OCI-LY7 (cell line): ENCODE results near the gene ARL4D. TPM values are rescaled to one million over a fixed set of nuclear protein-coding genes. Genes with fewer than 3 reads are reported as not detected.

ENCODE experiments used
- BruUV-seq: library from RNA; stranded (reverse); fragments of 400-500 nt; replicated peaks from 2 replicates; lab custom pipeline; 2021; lab: Mats Ljungman, UMichigan
- CTCF ChIA-PET: fragments of 300-600 bp; sonication (Branson Sonifier 250); formaldehyde crosslinking; loops from one replicate; lab custom pipeline; 2022; ENCODE audit warnings: antibody characterized with exemption; ENCODE audit not compliant: unreplicated experiment; lab: Charles Lee
- POLR2A ChIA-PET: fragments of 300-600 bp; sonication (Branson Sonifier 250); formaldehyde crosslinking; loops from one replicate; lab custom pipeline; 2022; ENCODE audit warnings: antibody characterized with exemption; lab: Charles Lee
- DNase-seq: peaks from one replicate; pipeline ENCODE4 v3.0.0-alpha.2; 2015; ENCODE audit warnings: low spot score
- H2AFZ ChIP-seq: fragments of 200-600 bp; sonication (generic), shearing (Covaris generic); 2 replicates; pipeline ENCODE4 v1.6.1; 2014; ENCODE audit warnings: mild to moderate bottlenecking, antibody characterized with exemption, low read length, moderate library complexity
- H3K27ac ChIP-seq: fragments of 200-600 bp; sonication (generic); 2 replicates; pipeline ENCODE4 v1.5.1; 2014; ENCODE audit warnings: mixed run types, low read depth, mild to moderate bottlenecking, moderate library complexity, low read length, inconsistent platforms; ENCODE audit not compliant: poor library complexity, severe bottlenecking
- H3K36me3 ChIP-seq: fragments of 200-600 bp; sonication (generic); 2 replicates; pipeline ENCODE4 v1.6.1; 2014; ENCODE audit warnings: mild to moderate bottlenecking, antibody characterized with exemption, low read length, moderate library complexity, mixed read lengths; ENCODE audit not compliant: insufficient read depth
- H3K4me1 ChIP-seq: fragments of 200-600 bp; sonication (generic); 2 replicates; pipeline ENCODE4 v1.5.1; 2014; ENCODE audit warnings: mild to moderate bottlenecking, low read length; ENCODE audit not compliant: insufficient read depth, poor library complexity, severe bottlenecking
- H3K4me2 ChIP-seq: fragments of 200-600 bp; sonication (generic); 2 replicates; pipeline ENCODE4 v1.6.1; 2014; ENCODE audit warnings: mild to moderate bottlenecking, low read length
- H3K4me3 ChIP-seq: fragments of 200-600 bp; sonication (generic); 2 replicates; pipeline ENCODE4 v1.5.1; 2014; ENCODE audit warnings: mild to moderate bottlenecking, low read depth, low read length; ENCODE audit not compliant: poor library complexity, severe bottlenecking
- H3K79me2 ChIP-seq: fragments of 200-600 bp; sonication (generic); 2 replicates; pipeline ENCODE4 v1.6.1; 2016; ENCODE audit warnings: low read depth, mild to moderate bottlenecking, low read length, moderate library complexity, mixed read lengths; ENCODE audit not compliant: insufficient read depth
- H3K9me2 ChIP-seq: fragments of 200-600 bp; sonication (generic); 2 replicates; pipeline ENCODE4 v1.6.1; 2016; ENCODE audit warnings: mild to moderate bottlenecking, low read length, mixed read lengths; ENCODE audit not compliant: insufficient read depth
- H3K9me3 ChIP-seq: fragments of 200-600 bp; sonication (generic); 2 replicates; pipeline ENCODE4 v1.6.1; 2014; ENCODE audit warnings: mild to moderate bottlenecking, mixed run types, low read length, mixed read lengths
- H4K20me1 ChIP-seq: fragments of 200-600 bp; sonication (generic); 2 replicates; pipeline ENCODE4 v1.6.1; 2014; ENCODE audit warnings: mild to moderate bottlenecking, antibody characterized with exemption, low read length, moderate library complexity, mixed read lengths; ENCODE audit not compliant: insufficient read depth
- EZH2phosphoT487 ChIP-seq: fragments of 200-600 bp; sonication (generic); IDR thresholded peaks from 2 replicates; pipeline ENCODE4 v1.6.1; 2018; ENCODE audit warnings: low read depth, borderline replicate concordance, mild to moderate bottlenecking, mixed run types, antibody characterized with exemption, low read length, moderate library complexity, mixed read lengths
- intact Hi-C: fragments of 100-400 bp; cut with micrococcal nuclease; formaldehyde crosslinking; loops from one replicate; pipeline ENCODE4 v1.10.0; 2022; ENCODE audit not compliant: unreplicated experiment
- total RNA-seq, 2 experiments: library from RNA; depleted of rRNA in 1 of 2; stranded (reverse); fragments of >200 nt in 1 of 2; shearing (Covaris generic) in 1 of 2; gene quantifications; 2 replicates each; pipeline ENCODE4 v1.2.3, GENCODE V29; 2014 to 2022
- TF ChIP-seq, protein P1 (sequence below): fragments of 200-600 bp; sonication (generic); conservative IDR thresholded peaks from 2 replicates; pipeline ENCODE4 v1.5.1; 2014; ENCODE audit warnings: mild to moderate bottlenecking, antibody characterized with exemption, low read length, moderate library complexity, mixed read lengths

ARL4D gene
- total RNA-seq, 2 experiments from 2014 or later: 0.72 to 1.4 TPM

- H3K4me2 ChIP-seq: peak overlapping the region; percentile 79
- ChIA-PET CTCF (no interaction called here), POLR2A (interaction anchor here (0.5 to 2.3 kb wide), 11 partner anchors 10 to 559 kb away, joined by 3 to 18 read pairs (median 3); partner anchors contain the start of genes ARL4D and DHX8)
- no peaks in the 10 kb centered on the region for H3K36me3 ChIP-seq
- no peak overlapping the region for H2AFZ ChIP-seq
- H3K9me3 ChIP-seq: no peaks in the 10 kb centered on the region
- H3K9me2 ChIP-seq: no peaks in the 10 kb centered on the region
- peaks cover 10% of the 10 kb centered on the region; the same call in 1 of the 2 replicates for H3K79me2 ChIP-seq
- peaks cover 26% of the 10 kb centered on the region for H3K4me1 ChIP-seq
- peak overlapping the region; percentile 54 for H3K27ac ChIP-seq
- intact Hi-C loops: loop anchor here (5.0 kb wide), 1 partner anchor 35 kb away; no protein-coding TSS in a partner anchor
- no peak for TF ChIP-seq EZH2phosphoT487
- TF ChIP-seq, protein P1, sequence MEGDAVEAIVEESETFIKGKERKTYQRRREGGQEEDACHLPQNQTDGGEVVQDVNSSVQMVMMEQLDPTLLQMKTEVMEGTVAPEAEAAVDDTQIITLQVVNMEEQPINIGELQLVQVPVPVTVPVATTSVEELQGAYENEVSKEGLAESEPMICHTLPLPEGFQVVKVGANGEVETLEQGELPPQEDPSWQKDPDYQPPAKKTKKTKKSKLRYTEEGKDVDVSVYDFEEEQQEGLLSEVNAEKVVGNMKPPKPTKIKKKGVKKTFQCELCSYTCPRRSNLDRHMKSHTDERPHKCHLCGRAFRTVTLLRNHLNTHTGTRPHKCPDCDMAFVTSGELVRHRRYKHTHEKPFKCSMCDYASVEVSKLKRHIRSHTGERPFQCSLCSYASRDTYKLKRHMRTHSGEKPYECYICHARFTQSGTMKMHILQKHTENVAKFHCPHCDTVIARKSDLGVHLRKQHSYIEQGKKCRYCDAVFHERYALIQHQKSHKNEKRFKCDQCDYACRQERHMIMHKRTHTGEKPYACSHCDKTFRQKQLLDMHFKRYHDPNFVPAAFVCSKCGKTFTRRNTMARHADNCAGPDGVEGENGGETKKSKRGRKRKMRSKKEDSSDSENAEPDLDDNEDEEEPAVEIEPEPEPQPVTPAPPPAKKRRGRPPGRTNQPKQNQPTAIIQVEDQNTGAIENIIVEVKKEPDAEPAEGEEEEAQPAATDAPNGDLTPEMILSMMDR: no peak
- no peak for DNase-seq
- no peaks in the 10 kb centered on the region for H4K20me1 ChIP-seq
- BruUV-seq: no TSS peak
- peak overlapping the region; percentile 64 for H3K4me3 ChIP-seq
Observed at GRCh38 chr17:43366891-43367736, 31.7 kb upstream of the ARL4D start.

GRCh38 chr17:43367737-43368242, 31.0 kb upstream of the ARL4D start:
- Histone ChIP-seq H4K20me1 (no peaks in the 10 kb centered on the region), H3K27ac (peak overlapping the region; percentile 54), H3K4me1 (peaks cover 30% of the 10 kb centered on the region), H3K9me2 (no peaks in the 10 kb centered on the region), H3K79me2 (peaks cover 10% of the 10 kb centered on the region; the same call in 1 of the 2 replicates), H3K9me3 (no peaks in the 10 kb centered on the region), H3K4me2 (peak overlapping the region; percentile 79), H2AFZ (peak overlapping the region; percentile 55; the same call in 1 of the 2 replicates), H3K36me3 (no peaks in the 10 kb centered on the region), H3K4me3 (peak overlapping the region; percentile 64)
- peak; percentile 89 for DNase-seq
- POLR2A ChIA-PET: interaction anchor here (0.5 to 2.3 kb wide), 17 partner anchors 11 to 558 kb away, joined by 3 to 18 read pairs (median 3); partner anchors contain the start of genes ARL4D and DHX8
- CTCF ChIA-PET: interaction anchor here (0.6 kb wide), 1 partner anchor 1645 kb away, joined by 10 read pairs; no protein-coding TSS in a partner anchor
- intact Hi-C loops: loop anchor here (5.0 kb wide), 1 partner anchor 35 kb away; no protein-coding TSS in a partner anchor
- TSS peak; percentile 96 for BruUV-seq
- no peak for TF ChIP-seq EZH2phosphoT487
- TF ChIP-seq, protein P1: no peak
